CD14-positive monocyte (primary cell): ENCODE measurements around the gene CACNA1C. TPM values are rescaled to one million over a fixed set of nuclear protein-coding genes. Genes with fewer than 3 reads are reported as not detected.
A peak's percentile ranks its signal among the peaks of the same experiment; 100 is the strongest.

Experiments used
- DNase-seq, 3 donors: peaks; one replicate each; pipeline ENCODE4 v3.0.0-alpha.2; 2011 to 2022
- H2AFZ ChIP-seq: 2 replicates; pipeline ENCODE4 v1.6.0; 2012; ENCODE audit warnings: mild to moderate bottlenecking, low read depth, low read length, inconsistent platforms; ENCODE audit not compliant: insufficient read depth, poor library complexity, severe bottlenecking
- H3K27ac ChIP-seq, 2 donors: 1 replicate in 1 of 2; 2 replicates in 1 of 2; pipeline ENCODE4 v1.5.1; 2012 to 2013; ENCODE audit warnings: low read length in 2 of 2, control low read depth in 1 of 2, inconsistent platforms in 1 of 2, low read depth in 1 of 2, mild to moderate bottlenecking in 1 of 2
- H3K27me3 ChIP-seq, 2 donors: one replicate each; pipeline versions ENCODE4 v1.6.0 to v1.6.1; 2011 to 2013; ENCODE audit warnings: low read length in 2 of 2; ENCODE audit not compliant: control insufficient read depth in 2 of 2, insufficient read depth in 2 of 2
- H3K36me3 ChIP-seq, 2 donors: replicated peaks in 1 of 2; 1 replicate in 1 of 2; 2 replicates in 1 of 2; pipeline versions ENCODE4 v1.5.1 to v1.6.1; 2012 to 2013; ENCODE audit warnings: low read length in 2 of 2, control low read depth in 1 of 2, inconsistent platforms in 1 of 2, mild to moderate bottlenecking in 1 of 2; ENCODE audit not compliant: insufficient read depth in 2 of 2, control insufficient read depth in 1 of 2
- H3K4me1 ChIP-seq, 2 donors: 1 replicate in 1 of 2; 2 replicates in 1 of 2; pipeline versions ENCODE4 v1.5.1 to v1.6.1; 2012 to 2013; ENCODE audit warnings: low read length in 2 of 2, control low read depth in 1 of 2, inconsistent platforms in 1 of 2, mild to moderate bottlenecking in 1 of 2, moderate library complexity in 1 of 2; ENCODE audit not compliant: insufficient read depth in 2 of 2, control insufficient read depth in 1 of 2
- H3K4me2 ChIP-seq: replicated peaks from 2 replicates; pipeline ENCODE3; 2012; ENCODE audit warnings: low read length, moderate library complexity, mild to moderate bottlenecking; ENCODE audit not compliant: poor library complexity, severe bottlenecking; ENCODE audit errors: extremely low read depth
- H3K4me3 ChIP-seq, 3 experiments: fragments of 200-600 bp in 1 of 3; sonication (generic) in 1 of 3; replicated peaks in 1 of 3; 1 replicate in 2 of 3; 2 replicates in 1 of 3; pipeline ENCODE4 v1.5.1; 2011 to 2013; ENCODE audit warnings: low read length in 3 of 3, mild to moderate bottlenecking in 3 of 3, control low read depth in 2 of 3, low read depth in 2 of 3, inconsistent platforms in 1 of 3, moderate library complexity in 1 of 3
- H3K79me2 ChIP-seq: 2 replicates; pipeline ENCODE4 v1.6.0; 2012; ENCODE audit warnings: mild to moderate bottlenecking, control low read depth, inconsistent platforms, low read length, moderate library complexity; ENCODE audit not compliant: insufficient read depth
- H3K9ac ChIP-seq: 2 replicates; pipeline ENCODE4 v1.6.0; 2017; ENCODE audit warnings: low read length, mild to moderate bottlenecking; ENCODE audit not compliant: insufficient read depth, poor library complexity, severe bottlenecking
- H3K9me3 ChIP-seq, 2 donors: replicated peaks in 1 of 2; 1 replicate in 1 of 2; 2 replicates in 1 of 2; pipeline versions ENCODE4 v1.5.1 to v1.6.1; 2012 to 2013; ENCODE audit warnings: low read length in 2 of 2, control low read depth in 1 of 2; ENCODE audit not compliant: control insufficient read depth in 1 of 2, insufficient read depth in 1 of 2
- H4K20me1 ChIP-seq: 2 replicates; pipeline ENCODE4 v1.6.0; 2012; ENCODE audit warnings: mild to moderate bottlenecking, low read length, control low read depth, moderate library complexity; ENCODE audit not compliant: insufficient read depth
- H3K27ac Mint-ChIP-seq, 7 donors: one replicate each; pipeline ENCODE4 v1.8.0; 2020; ENCODE audit warnings: mild to moderate bottlenecking in 7 of 7, mixed read lengths in 7 of 7, moderate library complexity in 6 of 7, inconsistent platforms in 2 of 7
- H3K27me3 Mint-ChIP-seq, 3 donors: one replicate each; pipeline ENCODE4 v1.8.0; 2021 to 2022; ENCODE audit warnings: low read depth in 3 of 3, mild to moderate bottlenecking in 3 of 3, mixed read lengths in 3 of 3, moderate library complexity in 3 of 3, inconsistent platforms in 1 of 3
- H3K36me3 Mint-ChIP-seq, 2 donors: one replicate each; pipeline ENCODE4 v1.8.0; 2020; ENCODE audit warnings: mixed read lengths in 2 of 2, inconsistent platforms in 1 of 2, mild to moderate bottlenecking in 1 of 2
- H3K4me1 Mint-ChIP-seq: one replicate; pipeline ENCODE4 v1.8.0; 2020; ENCODE audit warnings: mild to moderate bottlenecking, mixed read lengths
- H3K4me3 Mint-ChIP-seq, 2 donors: one replicate each; pipeline ENCODE4 v1.8.0; 2020; ENCODE audit warnings: mild to moderate bottlenecking in 2 of 2, mixed read lengths in 2 of 2, moderate library complexity in 1 of 2
- H3K9me3 Mint-ChIP-seq, 7 donors: one replicate each; pipeline ENCODE4 v1.8.0; 2020 to 2022; ENCODE audit warnings: mixed read lengths in 7 of 7, mild to moderate bottlenecking in 6 of 7, moderate library complexity in 6 of 7, inconsistent platforms in 2 of 7
- WGBS: methylation state at CpG from one replicate; pipeline ENCODE4 v1.1.5; 2013; ENCODE audit warnings: missing lambda C conversion rate; ENCODE audit not compliant: insufficient coverage; 5-methylcytosine and 5-hydroxymethylcytosine counted together
- intact Hi-C, 2 donors: fragments of 100-400 bp; cut with micrococcal nuclease; formaldehyde crosslinking; loops; one replicate each; pipeline versions ENCODE4 v1.15.0 to v1.15.1; 2023
- polyA plus RNA-seq, 3 donors: library from polyadenylated mRNA; depleted of rRNA in 1 of 3; unstranded in 2 of 3; stranded (reverse) in 1 of 3; fragments of 300-500 nt in 2 of 3; fragments of >200 nt in 1 of 3; fragmentation: Illumina TruSeq in 2 of 3; gene quantifications; 1 replicate in 2 of 3; 2 replicates in 1 of 3; pipeline ENCODE4 v1.2.3, GENCODE V29; 2012 to 2021
- TF ChIP-seq, protein P1 (sequence below): fragments of 200-600 bp; IDR thresholded peaks from one replicate; pipeline ENCODE4 v1.8.0; 2022; ENCODE audit warnings: antibody characterized with exemption, mild to moderate bottlenecking

Gene CACNA1C
- polyA plus RNA-seq, 3 donors = not detected

GRCh38 chr12:2461645-2462044 is 408.9 kb downstream of the CACNA1C start:
- Histone ChIP-seq H3K27me3 (no peaks in the 10 kb centered on the region), H3K4me1 (no peaks in the 10 kb centered on the region), H2AFZ (no peak overlapping the region), H3K9ac (no peak overlapping the region), H3K79me2 (no peaks in the 10 kb centered on the region), H3K27ac (no peak overlapping the region), H3K4me2 (no peak overlapping the region), H3K9me3 (no peaks in the 10 kb centered on the region), H4K20me1 (no peaks in the 10 kb centered on the region), H3K4me3 (no peak overlapping the region), H3K36me3 (no peaks in the 10 kb centered on the region)
- DNase-seq = no peak
- Mint-ChIP-seq H3K9me3 (peaks cover 0 to 3% (median 0%) of the 10 kb centered on the region in 7 donors), H3K4me1 (no peaks in the 10 kb centered on the region), H3K27me3 (peaks cover 2 to 6% (median 2%) of the 10 kb centered on the region in 3 donors), H3K27ac (peak overlapping the region in 1 of 7 donors; percentile 39), H3K4me3 (no peak overlapping the region), H3K36me3 (no peaks in the 10 kb centered on the region)
- WGBS = 95% methylated on average over 12 of the region's 12 CpGs
- TF ChIP-seq, protein P1, sequence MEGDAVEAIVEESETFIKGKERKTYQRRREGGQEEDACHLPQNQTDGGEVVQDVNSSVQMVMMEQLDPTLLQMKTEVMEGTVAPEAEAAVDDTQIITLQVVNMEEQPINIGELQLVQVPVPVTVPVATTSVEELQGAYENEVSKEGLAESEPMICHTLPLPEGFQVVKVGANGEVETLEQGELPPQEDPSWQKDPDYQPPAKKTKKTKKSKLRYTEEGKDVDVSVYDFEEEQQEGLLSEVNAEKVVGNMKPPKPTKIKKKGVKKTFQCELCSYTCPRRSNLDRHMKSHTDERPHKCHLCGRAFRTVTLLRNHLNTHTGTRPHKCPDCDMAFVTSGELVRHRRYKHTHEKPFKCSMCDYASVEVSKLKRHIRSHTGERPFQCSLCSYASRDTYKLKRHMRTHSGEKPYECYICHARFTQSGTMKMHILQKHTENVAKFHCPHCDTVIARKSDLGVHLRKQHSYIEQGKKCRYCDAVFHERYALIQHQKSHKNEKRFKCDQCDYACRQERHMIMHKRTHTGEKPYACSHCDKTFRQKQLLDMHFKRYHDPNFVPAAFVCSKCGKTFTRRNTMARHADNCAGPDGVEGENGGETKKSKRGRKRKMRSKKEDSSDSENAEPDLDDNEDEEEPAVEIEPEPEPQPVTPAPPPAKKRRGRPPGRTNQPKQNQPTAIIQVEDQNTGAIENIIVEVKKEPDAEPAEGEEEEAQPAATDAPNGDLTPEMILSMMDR = no peak
- intact Hi-C loops = no loop called here

- Mint-ChIP-seq H3K36me3 (no peaks in the 10 kb centered on the region), H3K27me3 (peaks cover 2 to 6% (median 2%) of the 10 kb centered on the region in 3 donors), H3K9me3 (peaks cover 0 to 3% (median 0%) of the 10 kb centered on the region in 7 donors), H3K4me1 (no peaks in the 10 kb centered on the region), H3K27ac (no peak overlapping the region), H3K4me3 (no peak overlapping the region)
- Histone ChIP-seq H3K4me2 (no peak overlapping the region), H4K20me1 (no peaks in the 10 kb centered on the region), H3K9ac (no peak overlapping the region), H3K36me3 (no peaks in the 10 kb centered on the region), H2AFZ (no peak overlapping the region), H3K4me3 (no peak overlapping the region), H3K4me1 (no peaks in the 10 kb centered on the region), H3K27ac (no peak overlapping the region), H3K9me3 (no peaks in the 10 kb centered on the region), H3K79me2 (no peaks in the 10 kb centered on the region), H3K27me3 (no peaks in the 10 kb centered on the region)
- 97% methylated on average over 5 of the region's 14 CpGs for WGBS
- TF ChIP-seq, protein P1 = no peak
- DNase-seq = no peak
- intact Hi-C loops = no loop called here
Observed at GRCh38 chr12:2462087-2462486, 409.3 kb downstream of the CACNA1C start.
